IMR-90 (cell line): ENCODE measurements around the gene MBOAT2. TPM values are rescaled to one million over a fixed set of nuclear protein-coding genes. Genes with fewer than 3 reads are reported as not detected.

ENCODE experiments used
- ATAC-seq: fragments of 200-7000 bp; cut with Tn5 transposase; 2 replicates; pipeline ENCODE4 v1.9.1; 2020; ENCODE audit warnings: low read depth, mild to moderate bottlenecking, moderate library complexity
- BruUV-seq: library from RNA; stranded (reverse); fragments of 400-500 nt; replicated peaks from 2 replicates; lab custom pipeline; 2021; lab: Mats Ljungman, UMichigan
- CTCF ChIA-PET: fragments of 300-600 bp; formaldehyde crosslinking; extraction: SDS; loops from one replicate; lab custom pipeline; 2021; ENCODE audit warnings: antibody characterized with exemption; lab: Yijun Ruan, JAX
- POLR2A ChIA-PET: fragments of 300-600 bp; sonication (Branson Sonifier 250); formaldehyde crosslinking; loops from one replicate; lab custom pipeline; 2022; ENCODE audit warnings: antibody characterized with exemption; ENCODE audit not compliant: unreplicated experiment; lab: Charles Lee
- DNase-seq: peaks from one replicate; pipeline ENCODE4 v3.0.0; 2013
- H2AFZ ChIP-seq: replicated peaks from 2 replicates; pipeline ENCODE3; 2013; ENCODE audit warnings: low read length, mild to moderate bottlenecking; ENCODE audit not compliant: poor library complexity
- H2AK5ac ChIP-seq: 2 replicates; pipeline ENCODE4 v1.6.1; 2013; ENCODE audit warnings: low read depth, low read length, inconsistent platforms
- H2AK9ac ChIP-seq: replicated peaks from 2 replicates; pipeline ENCODE3; 2013; ENCODE audit warnings: mild to moderate bottlenecking, low read depth, low read length, moderate library complexity; ENCODE audit not compliant: poor library complexity
- H2BK120ac ChIP-seq: 2 replicates; pipeline ENCODE4 v1.6.1; 2013; ENCODE audit warnings: low read depth, low read length, inconsistent platforms
- H2BK15ac ChIP-seq: 3 replicates; pipeline ENCODE4 v1.6.1; 2013; ENCODE audit warnings: low read depth, low read length, inconsistent platforms
- H2BK20ac ChIP-seq: 2 replicates; pipeline ENCODE4 v1.6.1; 2013; ENCODE audit warnings: low read depth, mild to moderate bottlenecking, inconsistent platforms, low read length, moderate library complexity
- H2BK5ac ChIP-seq: 2 replicates; pipeline ENCODE4 v1.6.1; 2013; ENCODE audit warnings: mild to moderate bottlenecking, low read depth, low read length, inconsistent platforms; ENCODE audit not compliant: poor library complexity, severe bottlenecking
- H3K14ac ChIP-seq: replicated peaks from 2 replicates; pipeline ENCODE4 v1.6.1; 2013; ENCODE audit warnings: low read depth, low read length, inconsistent platforms
- H3K18ac ChIP-seq: 2 replicates; pipeline ENCODE4 v1.6.1; 2013; ENCODE audit warnings: low read depth, low read length, control low read depth
- H3K23ac ChIP-seq: 2 replicates; pipeline ENCODE4 v1.6.1; 2013; ENCODE audit warnings: low read depth, low read length, inconsistent platforms
- H3K27ac ChIP-seq: 2 replicates; pipeline ENCODE4 v1.5.1; 2013; ENCODE audit warnings: mild to moderate bottlenecking, control low read depth, low read length; ENCODE audit not compliant: insufficient read depth
- H3K27me3 ChIP-seq: 2 replicates; pipeline ENCODE4 v1.6.1; 2013; ENCODE audit warnings: low read length; ENCODE audit not compliant: control insufficient read depth, insufficient read depth
- H3K36me3 ChIP-seq: 2 replicates; pipeline ENCODE4 v1.6.1; 2013; ENCODE audit warnings: low read length, mixed read lengths; ENCODE audit not compliant: control insufficient read depth, insufficient read depth
- H3K4ac ChIP-seq: 2 replicates; pipeline ENCODE4 v1.6.1; 2013; ENCODE audit warnings: low read depth, low read length, inconsistent platforms
- H3K4me1 ChIP-seq: 2 replicates; pipeline ENCODE4 v1.6.1; 2013; ENCODE audit warnings: low read length, mixed read lengths; ENCODE audit not compliant: control insufficient read depth, insufficient read depth
- H3K4me2 ChIP-seq: 2 replicates; pipeline ENCODE4 v1.6.1; 2013; ENCODE audit warnings: low read depth, mild to moderate bottlenecking, control low read depth, low read length, moderate library complexity
- H3K4me3 ChIP-seq: 2 replicates; pipeline ENCODE4 v1.5.1; 2013; ENCODE audit warnings: low read depth, mild to moderate bottlenecking, control low read depth, low read length, moderate library complexity; ENCODE audit not compliant: insufficient read depth
- H3K56ac ChIP-seq: 2 replicates; pipeline ENCODE4 v1.6.1; 2013; ENCODE audit warnings: low read length, inconsistent platforms; ENCODE audit not compliant: insufficient read depth; ENCODE audit errors: extremely low read depth
- H3K79me1 ChIP-seq, 2 experiments: 2 replicates each; pipeline ENCODE4 v1.6.1; 2013; ENCODE audit warnings: low read length in 2 of 2, inconsistent platforms in 1 of 2, low read depth in 1 of 2
- H3K9ac ChIP-seq: 2 replicates; pipeline ENCODE4 v1.6.1; 2013; ENCODE audit warnings: low read depth, low read length, control low read depth
- H3K9me1 ChIP-seq: 2 replicates; pipeline ENCODE4 v1.6.1; 2013; ENCODE audit warnings: low read length, inconsistent platforms; ENCODE audit not compliant: insufficient read depth
- H3K9me3 ChIP-seq: 2 replicates; pipeline ENCODE4 v1.6.1; 2013; ENCODE audit warnings: low read length; ENCODE audit not compliant: control insufficient read depth, insufficient read depth
- H4K20me1 ChIP-seq: 2 replicates; pipeline ENCODE4 v1.6.1; 2013; ENCODE audit warnings: low read length, inconsistent platforms; ENCODE audit not compliant: insufficient read depth
- H4K5ac ChIP-seq: 2 replicates; pipeline ENCODE4 v1.6.1; 2013; ENCODE audit warnings: mild to moderate bottlenecking, low read depth, low read length, control low read depth
- H4K8ac ChIP-seq, 2 experiments: 2 replicates each; pipeline ENCODE4 v1.6.1; 2013; ENCODE audit warnings: low read depth in 2 of 2, low read length in 2 of 2, control low read depth in 1 of 2, inconsistent platforms in 1 of 2
- H4K91ac ChIP-seq: 2 replicates; pipeline ENCODE4 v1.6.1; 2013; ENCODE audit warnings: low read depth, low read length, inconsistent platforms; ENCODE audit not compliant: insufficient read depth
- BHLHE40 ChIP-seq: fragments of 150-350 bp; IDR thresholded peaks from 2 replicates; pipeline ENCODE4 v1.6.1; 2016; ENCODE audit warnings: mild to moderate bottlenecking, low read depth, low read length
- CEBPB ChIP-seq: IDR thresholded peaks from 2 replicates; pipeline ENCODE4 v1.6.1; 2012; ENCODE audit warnings: low read depth, low read length, improper control_type of control experiment
- CHD1 ChIP-seq: IDR thresholded peaks from 2 replicates; pipeline ENCODE4 v1.6.1; 2012; ENCODE audit warnings: low read depth, low read length, improper control_type of control experiment
- CTCF ChIP-seq: conservative IDR thresholded peaks from 2 replicates; pipeline ENCODE4 v1.5.1; 2012; ENCODE audit warnings: mild to moderate bottlenecking, low read depth, low read length, improper control_type of control experiment
- ELK1 ChIP-seq: fragments of 150-350 bp; IDR thresholded peaks from 2 replicates; pipeline ENCODE4 v1.6.1; 2016; ENCODE audit warnings: low read depth, mild to moderate bottlenecking, low read length, moderate library complexity, borderline replicate concordance
- MAZ ChIP-seq: IDR thresholded peaks from 2 replicates; pipeline ENCODE4 v1.6.1; 2012; ENCODE audit warnings: low read depth, mild to moderate bottlenecking, low read length, improper control_type of control experiment, moderate library complexity, borderline replicate concordance
- MXI1 ChIP-seq: IDR thresholded peaks from 2 replicates; pipeline ENCODE4 v1.6.1; 2012; ENCODE audit warnings: low read depth, mild to moderate bottlenecking, low read length, moderate library complexity, borderline replicate concordance
- POLR2A ChIP-seq: IDR thresholded peaks from 2 replicates; pipeline ENCODE4 v1.6.1; 2012; ENCODE audit warnings: mild to moderate bottlenecking, low read depth, low read length
- RFX5 ChIP-seq: IDR thresholded peaks from 2 replicates; pipeline ENCODE4 v1.8.0; 2012; ENCODE audit warnings: low read depth, mild to moderate bottlenecking, low read length, moderate library complexity
- WGBS, 2 experiments: methylation state at CpG; one replicate each; pipeline versions ENCODE4 v1.1.5 to v1.1.7; 2013; ENCODE audit warnings: missing lambda C conversion rate in 2 of 2; ENCODE audit not compliant: insufficient read length in 1 of 2; ENCODE audit errors: extremely low coverage in 2 of 2; 5-methylcytosine and 5-hydroxymethylcytosine counted together
- dilution Hi-C: fragments of 300-500 bp; cut with HindIII; formaldehyde crosslinking; loops from one replicate; pipeline ENCODE4 v1.14.3; 2018; ENCODE audit warnings: low sequenced_read_pairs; ENCODE audit not compliant: unreplicated experiment
- in situ Hi-C: fragments of 300-500 bp; cut with MboI; formaldehyde crosslinking; loops from 3 replicates; pipeline ENCODE4 v1.14.3; 2019; ENCODE audit warnings: low sequenced_read_pairs, inconsistent platforms, mixed read lengths
- intact Hi-C: fragments of 100-400 bp; cut with micrococcal nuclease; formaldehyde crosslinking; loops from 2 replicates; pipeline ENCODE4 v1.10.0; 2022
- polyA plus RNA-seq, 3 experiments: library from polyadenylated mRNA; depleted of rRNA; stranded (reverse); fragments of >200 nt; gene quantifications; 2 replicates each; pipeline ENCODE4 v1.2.3, GENCODE V29; 2012; ENCODE audit warnings: low replicate concordance in 1 of 3
- total RNA-seq: library from RNA; depleted of rRNA; stranded (reverse); fragments of >200 nt; gene quantifications from 2 replicates; pipeline ENCODE4 v1.2.3, GENCODE V29; 2012
- TF ChIP-seq, protein P1 (sequence below): fragments of 150-350 bp; IDR thresholded peaks from 2 replicates; pipeline ENCODE4 v1.6.1; 2017; ENCODE audit warnings: mild to moderate bottlenecking, antibody characterized with exemption, low read length, low read depth

Gene MBOAT2
- total and polyA plus RNA-seq, 2 of the 4 experiments (the other 2 are of a cell fraction): 33.9 to 102 TPM

- CTCF ChIA-PET: interaction anchor here (0.9 kb wide), 1 partner anchor 11 kb away, joined by 3 read pairs; no protein-coding TSS in a partner anchor
- H3K27ac ChIP-seq: no peak overlapping the region
- no peak overlapping the region for H2AFZ ChIP-seq
- ATAC-seq: no peak
- H4K5ac ChIP-seq: no peak overlapping the region
- POLR2A ChIA-PET: no interaction called here
- H3K27me3 ChIP-seq: no peaks in the 10 kb centered on the region
- peaks cover 18% of the 10 kb centered on the region for H3K36me3 ChIP-seq
- no peak overlapping the region for H3K4me3 ChIP-seq
- H2BK20ac ChIP-seq: no peak overlapping the region
- no peak overlapping the region for H2BK15ac ChIP-seq
- H3K4ac ChIP-seq: no peak overlapping the region
- H2AK9ac ChIP-seq: no peak overlapping the region
- 100% methylated on average over 1 of the region's 7 CpGs; no CpG with 5 or more reads in 1 of the 2 experiments for WGBS, 2 experiments
- H3K56ac ChIP-seq: no peak overlapping the region
- in situ Hi-C loops: loop anchor here (25.0 kb wide), 1 partner anchor 475 kb away; no protein-coding TSS in a partner anchor
- no peak for TF ChIP-seq MXI1
- TF ChIP-seq MAZ: no peak
- TF ChIP-seq RFX5: no peak
- TF ChIP-seq CEBPB: no peak
- TF ChIP-seq CTCF: no peak
- no peak for TF ChIP-seq BHLHE40
- TF ChIP-seq ELK1: no peak
- no peak for TF ChIP-seq CHD1
- TF ChIP-seq, protein P1, sequence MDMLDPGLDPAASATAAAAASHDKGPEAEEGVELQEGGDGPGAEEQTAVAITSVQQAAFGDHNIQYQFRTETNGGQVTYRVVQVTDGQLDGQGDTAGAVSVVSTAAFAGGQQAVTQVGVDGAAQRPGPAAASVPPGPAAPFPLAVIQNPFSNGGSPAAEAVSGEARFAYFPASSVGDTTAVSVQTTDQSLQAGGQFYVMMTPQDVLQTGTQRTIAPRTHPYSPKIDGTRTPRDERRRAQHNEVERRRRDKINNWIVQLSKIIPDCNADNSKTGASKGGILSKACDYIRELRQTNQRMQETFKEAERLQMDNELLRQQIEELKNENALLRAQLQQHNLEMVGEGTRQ: no peak
- TF ChIP-seq POLR2A: no peak
- H4K91ac ChIP-seq: no peak overlapping the region
- H2BK5ac ChIP-seq: no peak overlapping the region
- H3K4me2 ChIP-seq: no peak overlapping the region
- H3K9me1 ChIP-seq: peaks cover 2% of the 10 kb centered on the region; the same call in 1 of the 2 replicates
- H3K14ac ChIP-seq: no peak overlapping the region
- H3K9ac ChIP-seq: no peak overlapping the region
- no peaks in the 10 kb centered on the region for H3K79me1 ChIP-seq
- H4K8ac ChIP-seq: no peak overlapping the region
- H3K18ac ChIP-seq: no peak overlapping the region
- BruUV-seq: no TSS peak
- H2AK5ac ChIP-seq: no peak overlapping the region
- H3K23ac ChIP-seq: no peak overlapping the region
- dilution Hi-C loops: no loop called here
- DNase-seq: no peak
- intact Hi-C loops: no loop called here
- no peak overlapping the region for H2BK120ac ChIP-seq
- no peaks in the 10 kb centered on the region for H3K4me1 ChIP-seq
- no peaks in the 10 kb centered on the region for H3K9me3 ChIP-seq
- no peaks in the 10 kb centered on the region for H4K20me1 ChIP-seq
These were observed 141.3 kb downstream of the MBOAT2 start for GRCh38 chr2:8862230-8862629.
